ENCODE measurements around the gene BORCS5. TPM values are rescaled to one million over a fixed set of nuclear protein-coding genes. Genes with fewer than 3 reads are reported as not detected.

Gene BORCS5
- total and polyA plus RNA-seq, 2 of the 8 experiments (the other 6 are each of a cell fraction or from before 2014, with no cell fraction given) = 8.3 to 17.4 TPM

- DNase-seq (ENCODE audit: low read depth in 1 of 2, low spot score in 2 of 2) (no peak), FAIRE-seq (no peak)
- 0 out of 2 replicates have a peak overlapping the region, but pooled peaks have one; percentile 60 for H2BK12ac ChIP-seq (ENCODE audit: low read depth, low read length)
- no peaks in the 10 kb centered on the region for H3K79me1 ChIP-seq (ENCODE audit: low read depth, low read length)
- H3K56ac ChIP-seq (replicated peaks; ENCODE audit: insufficient read length, low read depth, low read length) = no peak overlapping the region
- CTCF ChIA-PET (ENCODE audit: partially characterized antibody) = interaction anchor here (0.8 to 6.1 kb wide), 10 partner anchors 12 to 754 kb away, joined by 3 to 38 read pairs (median 4); partner anchors contain the start of gene MANSC1
- POLR2A ChIA-PET (ENCODE audit: partially characterized antibody) = interaction anchor here (3.1 kb wide), 1 partner anchor 65 kb away, joined by 12 read pairs; the partner anchor contains the start of gene LRP6
- no peak overlapping the region for H3K4ac ChIP-seq (replicated peaks; ENCODE audit: insufficient read length, low read depth, low read length)
- no peak overlapping the region for H4K5ac ChIP-seq (ENCODE audit: insufficient read length, low read depth, low read length)
- 0 out of 2 replicates have a peak overlapping the region, but pooled peaks have one; percentile 48 for H2BK15ac ChIP-seq (ENCODE audit: low read length)
- H3K4me2 ChIP-seq (ENCODE audit: insufficient read depth in 1 of 2, low read depth in 2 of 2, low read length in 2 of 2) = 0 out of 4 replicates have a peak overlapping the region, but pooled peaks of 1 of the 2 experiments have one; percentile 10
- H4K91ac ChIP-seq (replicated peaks; ENCODE audit: insufficient read length, low read length) = no peak overlapping the region
- no peaks in the 10 kb centered on the region for H3K36me3 ChIP-seq (ENCODE audit: control insufficient read depth in 2 of 4, insufficient read depth in 4 of 4, low read length in 3 of 4)
- H3K27ac ChIP-seq (ENCODE audit: low read depth, low read length) = no peak overlapping the region
- no peak overlapping the region for H2BK120ac ChIP-seq (replicated peaks; ENCODE audit: low read depth, low read length)
- H3K9me3 ChIP-seq (ENCODE audit: insufficient read depth in 2 of 2, low read depth in 1 of 2, low read length in 1 of 2) = no peaks in the 10 kb centered on the region
- no peaks in the 10 kb centered on the region for H3K79me2 ChIP-seq (ENCODE audit: control insufficient read depth in 1 of 2, insufficient read depth in 2 of 2, low read length in 2 of 2)
- 77% methylated on average over 1 of the region's 1 CpG; no CpG with 5 or more reads in 1 of the 2 experiments for WGBS, 2 experiments (ENCODE audit: extremely low coverage in 1 of 2, insufficient coverage in 1 of 2, insufficient read length in 1 of 2, insufficient replicate concordance in 2 of 2, low coverage in 1 of 2, low lambda C conversion rate in 2 of 2, missing lambda C conversion rate in 1 of 2)
- no peak overlapping the region for H2BK5ac ChIP-seq (ENCODE audit: low read depth, low read length)
- no peak overlapping the region for H3K9ac ChIP-seq (replicated peaks in 1 of 4; ENCODE audit: extremely low read depth in 1 of 4, low read depth in 3 of 4, low read length in 3 of 4)
- H3K18ac ChIP-seq (ENCODE audit: extremely low read depth, low read length) = no peak overlapping the region
- H2BK20ac ChIP-seq (ENCODE audit: low read length) = 0 out of 2 replicates have a peak overlapping the region, but pooled peaks have one; percentile 6
- H3K23me2 ChIP-seq (ENCODE audit: low read depth, low read length) = no peaks in the 10 kb centered on the region; the same call in 1 of the 2 replicates
- H2AFZ ChIP-seq (ENCODE audit: low read length) = 0 out of 2 replicates have a peak overlapping the region, but pooled peaks have one; percentile 24
- H4K20me1 ChIP-seq (replicated peaks in 1 of 2; ENCODE audit: control insufficient read depth in 1 of 2, insufficient read depth in 2 of 2, low read length in 2 of 2) = no peaks in the 10 kb centered on the region
- no peak overlapping the region for H3K4me3 ChIP-seq (ENCODE audit: extremely low read depth in 1 of 4, insufficient read depth in 2 of 4, low read depth in 3 of 4, low read length in 4 of 4)
- H2AK5ac ChIP-seq (ENCODE audit: low read depth, low read length) = no peak overlapping the region
- no peak overlapping the region for H3K14ac ChIP-seq (ENCODE audit: insufficient read length)
- no peak overlapping the region for H4K8ac ChIP-seq (ENCODE audit: extremely low read depth, insufficient read depth, low read length)
- H3K4me1 ChIP-seq (replicated peaks in 1 of 4; ENCODE audit: control insufficient read depth in 3 of 4, insufficient read depth in 4 of 4, low read length in 3 of 4) = peaks cover 4 to 11% (median 9%) of the 10 kb centered on the region in 4 experiments; a peak in 4 of 7 replicates
- H3K27me3 ChIP-seq (replicated peaks in 1 of 4; ENCODE audit: control insufficient read depth in 3 of 4, extremely low read depth in 1 of 4, insufficient read depth in 3 of 4, low read length in 3 of 4) = no peaks in the 10 kb centered on the region
- H3K23ac ChIP-seq (ENCODE audit: insufficient read length) = no peak overlapping the region
- TF ChIP-seq EGR1 (IDR thresholded peaks at IDR 0.05; ENCODE audit: borderline replicate concordance, low read depth, low read length) (no peak), CBX5 (IDR thresholded peaks at IDR 0.05; ENCODE audit: low read depth, low read length) (no peak), GABPA (IDR thresholded peaks at IDR 0.05; ENCODE audit: borderline replicate concordance, insufficient read depth, low read length) (no peak), SUZ12 (IDR thresholded peaks at IDR 0.05; ENCODE audit: low read length) (no peak), ATF2 (IDR thresholded peaks at IDR 0.05; ENCODE audit: low read length) (no peak), RFX5 (IDR thresholded peaks at IDR 0.05; ENCODE audit: borderline replicate concordance, low read depth, low read length) (no peak), CEBPB (IDR thresholded peaks at IDR 0.05; ENCODE audit: low read depth, low read length) (no peak), MAX (IDR thresholded peaks at IDR 0.05) (no peak), JUN (IDR thresholded peaks at IDR 0.05; ENCODE audit: low read depth, low read length) (no peak)
- TF ChIP-seq, protein P1, sequence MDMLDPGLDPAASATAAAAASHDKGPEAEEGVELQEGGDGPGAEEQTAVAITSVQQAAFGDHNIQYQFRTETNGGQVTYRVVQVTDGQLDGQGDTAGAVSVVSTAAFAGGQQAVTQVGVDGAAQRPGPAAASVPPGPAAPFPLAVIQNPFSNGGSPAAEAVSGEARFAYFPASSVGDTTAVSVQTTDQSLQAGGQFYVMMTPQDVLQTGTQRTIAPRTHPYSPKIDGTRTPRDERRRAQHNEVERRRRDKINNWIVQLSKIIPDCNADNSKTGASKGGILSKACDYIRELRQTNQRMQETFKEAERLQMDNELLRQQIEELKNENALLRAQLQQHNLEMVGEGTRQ (IDR thresholded peaks at IDR 0.05; ENCODE audit: low read length) = no peak
Observed at GRCh38 chr12:12331896-12332295, 25.0 kb upstream of the BORCS5 start.
